ENCODE data around the gene TLR1.
"Not testable (repeated sequence)": the region's sequence is repeated elsewhere in the genome, so short reads cannot be mapped to it uniquely, and the experiment has no call there.

TLR1 gene

GRCh38 chr4:38814386-38814785, 9.8 kb upstream of the TLR1 start:
- Histone ChIP-seq H3K4me1 (ENCODE audit: control insufficient read depth, insufficient read depth, low read length) (no peaks in the 10 kb centered on the region), H3K27ac (ENCODE audit: extremely low read depth, low read depth, low read length) (no peak overlapping the region), H3K36me3 (ENCODE audit: control insufficient read depth in 2 of 2, insufficient read depth in 1 of 2, low read length in 2 of 2) (no peaks in the 10 kb centered on the region), H3K4me3 (ENCODE audit: low read depth, low read length) (no peak overlapping the region), H3K9me3 (ENCODE audit: control insufficient read depth, insufficient read depth, low read depth, low read length) (no peaks in the 10 kb centered on the region)
- POLR2A ChIA-PET: no interaction called here
- CTCF ChIA-PET: interaction anchor here (0.6 to 1.0 kb wide), 3 partner anchors 11 to 53 kb away, joined by 3 read pairs; partner anchors contain the start of gene FAM114A1
- TF ChIP-seq ZNF837 (tag by site-specific recombination; IDR thresholded peaks at IDR 0.05) (no peak), ZNF626 (tag by site-specific recombination; IDR thresholded peaks at IDR 0.05) (no peak), GLI2 (tag by site-specific recombination; IDR thresholded peaks at IDR 0.05; ENCODE audit: borderline replicate concordance, low read depth) (no peak), HOXC10 (CRISPR knock-in tag; IDR thresholded peaks at IDR 0.05) (no peak), REPIN1 (tag by site-specific recombination; IDR thresholded peaks at IDR 0.05; ENCODE audit: low read depth) (no peak), ZNF138 (tag by site-specific recombination; IDR thresholded peaks at IDR 0.05; ENCODE audit: borderline replicate concordance) (no peak), ZNF423 (tag by site-specific recombination; IDR thresholded peaks at IDR 0.05) (no peak), ZNF202 (tag by site-specific recombination; IDR thresholded peaks at IDR 0.05; ENCODE audit: borderline replicate concordance) (no peak), ZNF394 (tag by site-specific recombination; IDR thresholded peaks at IDR 0.05; ENCODE audit: borderline replicate concordance) (no peak), ZNF658 (tag by site-specific recombination; IDR thresholded peaks at IDR 0.05) (no peak), ZEB2 (tag by site-specific recombination; IDR thresholded peaks at IDR 0.05) (no peak), ZNF580 (tag by site-specific recombination; IDR thresholded peaks at IDR 0.05) (no peak), ZNF121 (tag by site-specific recombination; IDR thresholded peaks at IDR 0.05) (no peak), ZNF560 (tag by site-specific recombination; IDR thresholded peaks at IDR 0.05; ENCODE audit: borderline replicate concordance) (no peak), ZNF473 (tag by site-specific recombination; IDR thresholded peaks at IDR 0.05) (no peak), ZNF561 (tag by site-specific recombination; IDR thresholded peaks at IDR 0.05; ENCODE audit: borderline replicate concordance) (no peak), ZBTB48 (tag by site-specific recombination; IDR thresholded peaks at IDR 0.05) (no peak), ZBTB7A (tag by site-specific recombination; IDR thresholded peaks at IDR 0.05; ENCODE audit: low read depth) (no peak), ZNF223 (tag by site-specific recombination; IDR thresholded peaks at IDR 0.05) (no peak)

DNA sequence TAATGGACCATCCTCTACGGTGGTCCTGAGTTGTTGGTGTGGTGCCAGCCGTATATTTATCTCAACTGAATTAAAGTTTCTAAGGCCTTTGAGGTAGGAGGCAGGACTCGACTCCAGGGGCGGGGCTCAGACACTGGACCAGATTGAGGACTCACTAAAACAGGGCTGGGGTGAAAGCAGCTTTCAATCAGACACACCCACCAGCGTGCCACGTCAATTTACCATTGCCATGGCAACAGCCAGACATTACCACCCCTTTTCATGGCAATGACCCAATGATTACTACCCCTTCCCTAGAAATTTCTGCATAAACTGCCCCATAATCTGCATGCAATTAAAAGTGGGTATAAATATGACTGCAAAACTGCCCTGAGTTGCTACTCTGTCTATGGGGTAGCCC, 6.7 kb upstream of the TLR1 start:
- TF ChIP-seq PRDM2 (tag by site-specific recombination; IDR thresholded peaks at IDR 0.05; ENCODE audit: borderline replicate concordance) (no peak), ZNF248 (tag by site-specific recombination; IDR thresholded peaks at IDR 0.05) (no peak)
- no peaks in the 10 kb centered on the region for H3K9me3 ChIP-seq (ENCODE audit: control insufficient read depth, insufficient read depth, low read depth, low read length)
- CTCF ChIA-PET: no interaction called here
- no peak overlapping the region for H3K4me3 ChIP-seq (ENCODE audit: low read depth, low read length)
- H3K4me1 ChIP-seq (ENCODE audit: control insufficient read depth, insufficient read depth, low read length): no peaks in the 10 kb centered on the region
- no peak overlapping the region for H3K27ac ChIP-seq (ENCODE audit: extremely low read depth, low read depth, low read length)
- POLR2A ChIA-PET: no interaction called here
- H3K36me3 ChIP-seq (ENCODE audit: control insufficient read depth in 2 of 2, insufficient read depth in 1 of 2, low read length in 2 of 2): no peaks in the 10 kb centered on the region

DNA sequence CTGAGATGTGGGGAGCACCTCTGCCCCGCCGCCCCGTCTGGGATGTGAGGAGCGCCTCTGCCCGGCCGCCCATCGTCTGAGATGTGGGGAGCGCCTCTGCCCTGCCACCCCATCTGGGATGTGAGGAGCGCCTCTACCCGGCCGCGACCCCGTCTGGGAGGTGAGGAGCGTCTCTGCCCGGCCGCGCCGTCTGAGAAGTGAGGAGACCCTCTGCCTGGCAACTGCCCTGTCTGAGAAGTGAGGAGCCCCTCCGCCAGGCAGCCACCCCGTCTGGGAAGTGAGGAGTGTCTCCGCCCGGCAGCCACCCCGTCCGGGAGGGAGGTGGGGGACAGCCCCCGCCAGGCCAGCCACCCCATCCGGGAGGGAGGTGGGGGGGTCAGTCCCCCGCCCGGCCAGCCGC, 2.9 kb upstream of the TLR1 start:
- CTCF ChIA-PET: not testable (repeated sequence)

DNA sequence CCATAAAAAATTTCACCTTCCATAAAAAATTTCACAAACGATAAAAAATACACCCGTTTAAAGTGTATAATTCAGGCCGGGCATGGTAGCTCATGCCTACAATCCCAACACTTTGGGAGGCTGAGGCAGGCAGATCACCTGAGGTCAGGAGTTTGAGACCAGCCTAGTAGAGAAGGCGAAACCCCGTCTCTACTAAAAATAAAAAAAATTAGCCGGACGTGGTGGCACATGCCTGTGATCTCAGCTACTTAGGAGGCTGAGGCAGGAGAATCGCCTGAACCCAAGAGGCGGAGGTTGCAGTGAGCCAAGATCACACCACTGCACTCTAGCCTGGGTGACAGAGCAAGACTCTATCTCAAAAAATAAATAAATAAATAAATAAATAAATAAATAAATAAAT, 1.7 kb upstream of the TLR1 start:
- H3K36me3 ChIP-seq (ENCODE audit: control insufficient read depth in 2 of 2, insufficient read depth in 1 of 2, low read length in 2 of 2); H3K4me3 ChIP-seq (ENCODE audit: low read depth, low read length); H3K4me1 ChIP-seq (ENCODE audit: control insufficient read depth, insufficient read depth, low read length); H3K9me3 ChIP-seq (ENCODE audit: control insufficient read depth, insufficient read depth, low read depth, low read length); POLR2A ChIA-PET; H3K27ac ChIP-seq (ENCODE audit: extremely low read depth, low read depth, low read length): not testable (repeated sequence)
- CTCF ChIA-PET: interaction anchor here (0.6 to 3.4 kb wide), 4 partner anchors 16 to 627 kb away, joined by 3 to 13 read pairs (median 5); no protein-coding TSS in a partner anchor

More for the DNA sequence above, 2.9 kb upstream of the TLR1 start:
- H3K36me3 ChIP-seq (ENCODE audit: control insufficient read depth in 2 of 2, insufficient read depth in 1 of 2, low read length in 2 of 2); H3K9me3 ChIP-seq (ENCODE audit: control insufficient read depth, insufficient read depth, low read depth, low read length); H3K27ac ChIP-seq (ENCODE audit: extremely low read depth, low read depth, low read length); POLR2A ChIA-PET; H3K4me3 ChIP-seq (ENCODE audit: low read depth, low read length); H3K4me1 ChIP-seq (ENCODE audit: control insufficient read depth, insufficient read depth, low read length): not testable (repeated sequence)

Measured in HEK293 (cell line).